ENCODE data around the gene CLEC18B. TPM values are rescaled to one million over a fixed set of nuclear protein-coding genes. Genes with fewer than 3 reads are reported as not detected.
"Not testable (repeated sequence)": the region's sequence is repeated elsewhere in the genome, so short reads cannot be mapped to it uniquely, and the experiment has no call there.

The CLEC18B gene
- polyA plus RNA-seq, 1 donor from 2014 or later, result not detected

DNA sequence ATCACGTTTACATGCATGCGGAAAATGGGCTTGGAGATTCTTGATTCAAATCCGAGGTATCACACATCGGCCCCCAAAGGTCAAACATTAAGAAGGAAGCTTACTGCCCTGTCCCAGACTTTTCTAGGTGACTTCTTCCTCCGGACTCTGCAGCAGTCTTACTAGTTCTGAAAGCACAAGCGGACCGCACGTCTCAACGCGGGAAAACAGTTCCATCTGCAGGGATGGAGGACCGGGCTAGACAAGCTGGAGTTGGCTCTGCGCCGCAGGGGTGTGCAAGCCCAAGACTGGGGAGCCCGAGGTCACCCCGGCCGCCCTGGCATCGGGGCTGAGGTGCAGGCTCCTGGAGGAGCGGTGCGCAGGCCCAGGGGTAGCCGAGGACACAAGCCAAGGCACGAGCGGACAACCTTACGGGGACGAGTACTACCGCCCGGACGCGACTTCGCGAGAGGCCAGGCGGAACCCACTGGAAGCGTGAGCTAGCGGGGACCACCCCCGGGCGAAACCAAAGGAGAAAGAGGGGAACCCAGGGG lies 53.7 kb downstream of the CLEC18B start:
- H3K36me3 Mint-ChIP-seq, H3K27me3 Mint-ChIP-seq, H3K9me3 Mint-ChIP-seq: not testable (repeated sequence)
- Mint-ChIP-seq H3K4me3 (peak overlapping the region; percentile 89 to 97 (median 94)), H3K27ac (peak overlapping the region; percentile 96 to 97 (median 96)), H3K4me1 (peaks cover 11 to 15% (median 15%) of the 10 kb centered on the region in 3 donors)

DNA sequence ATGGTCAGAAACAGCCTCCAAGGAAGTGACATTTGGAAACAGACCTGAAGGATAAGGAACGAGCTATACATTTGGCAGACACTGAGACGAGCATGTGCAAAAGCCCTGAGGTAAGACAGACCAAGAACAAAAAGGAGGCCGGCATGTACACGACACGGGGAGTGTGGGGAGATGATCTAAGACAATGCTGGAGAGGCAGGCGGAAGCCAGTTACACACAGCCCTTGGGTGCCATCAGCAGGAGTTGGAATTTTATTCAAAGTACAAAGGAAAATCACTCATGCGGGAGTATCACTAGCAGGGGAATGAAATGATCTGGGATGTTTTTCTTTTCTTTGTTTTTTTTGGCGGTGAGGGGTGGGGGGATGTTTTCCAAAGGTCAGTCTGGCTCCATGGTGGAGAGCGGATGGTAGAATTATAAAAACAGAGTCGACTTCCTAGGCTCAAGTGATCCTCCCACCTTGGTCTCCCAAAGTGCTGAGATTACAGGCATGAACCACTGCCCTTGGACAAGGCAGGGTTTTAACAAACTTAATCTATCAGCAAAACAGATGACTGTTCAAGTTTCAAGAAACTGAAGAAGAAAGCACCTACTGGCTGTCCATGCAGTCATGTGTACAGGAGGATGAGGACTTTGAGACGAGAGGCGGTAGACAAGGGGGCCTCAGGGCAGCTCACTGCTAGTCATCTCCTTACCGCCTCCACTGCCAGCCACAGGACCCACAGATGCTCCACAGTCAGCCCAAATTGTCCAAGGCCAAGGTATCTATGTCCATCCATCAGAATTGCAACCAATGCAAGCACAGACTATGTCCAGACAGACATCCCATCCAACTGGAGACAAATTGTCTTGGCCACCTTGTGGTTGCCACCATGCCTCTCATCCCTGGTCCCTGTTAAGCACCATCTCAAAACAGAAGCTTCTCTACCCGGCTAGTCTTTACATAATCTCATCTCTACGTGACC lies 59.4 kb downstream of the CLEC18B start:
- H3K36me3 Mint-ChIP-seq, H3K27me3 Mint-ChIP-seq, H3K27ac Mint-ChIP-seq, H3K9me3 Mint-ChIP-seq: not testable (repeated sequence)
- Mint-ChIP-seq H3K4me3 (peak overlapping the region in 1 of 4 donors; percentile 44), H3K4me1 (peaks cover 6 to 10% (median 8%) of the 10 kb centered on the region in 3 donors)

Other genes with a start within 250 kb of the CLEC18B start
- 96.1 TPM for gene PSMD7, start 124.7 kb downstream of the CLEC18B start, polyA plus RNA-seq
- 1.7 TPM for gene NPIPB15, start 45.2 kb downstream of the CLEC18B start, polyA plus RNA-seq
- gene GLG1, start 185.6 kb upstream of the CLEC18B start, polyA plus RNA-seq, result 91.8 TPM
- 30.1 TPM for gene RFWD3, start 245.4 kb upstream of the CLEC18B start, polyA plus RNA-seq

Measured in IgD-negative memory B cell (primary cell).